ENCODE measurements around the gene CERK. TPM values are rescaled to one million over a fixed set of nuclear protein-coding genes. Genes with fewer than 3 reads are reported as not detected.

Gene CERK
- total and polyA plus RNA-seq, 2 of the 13 experiments (the other 11 are each of a cell fraction or from before 2014, with no cell fraction given): 40.3 to 41.9 TPM

DNA sequence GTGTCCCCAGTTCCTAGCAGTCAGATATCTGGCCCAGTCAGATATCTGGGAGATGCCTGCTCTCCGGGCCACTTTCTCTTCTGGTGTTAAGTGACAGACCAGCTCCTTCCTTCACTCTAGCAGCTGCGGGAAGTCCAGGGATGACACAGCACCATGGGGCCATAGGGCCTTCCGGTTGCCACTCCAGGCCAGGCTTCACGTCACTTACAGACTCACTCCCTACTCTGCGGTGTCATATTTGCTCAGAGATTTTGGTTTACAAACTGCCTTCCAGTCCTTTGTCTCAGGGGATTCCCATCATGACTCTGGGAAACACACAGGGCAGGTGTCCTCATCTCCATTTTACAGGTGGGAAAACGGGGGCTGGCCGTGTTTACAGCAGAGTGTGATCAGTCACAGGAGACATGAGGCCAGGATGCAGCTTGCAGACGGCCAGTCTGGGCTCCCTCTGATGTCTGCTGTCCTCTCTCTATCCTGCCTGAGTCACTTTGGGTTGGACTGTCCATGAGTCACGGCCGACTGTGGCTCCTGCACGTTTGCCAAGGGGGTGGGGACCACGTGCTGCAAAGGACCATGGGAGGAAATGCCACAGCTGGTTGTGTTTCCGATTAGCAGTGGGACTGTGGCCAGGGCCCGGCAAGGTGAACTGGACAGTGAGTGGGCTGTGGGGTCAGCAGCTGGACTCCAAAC lies 16.2 kb upstream of the CERK start (continued):
- TF ChIP-seq, protein P1, sequence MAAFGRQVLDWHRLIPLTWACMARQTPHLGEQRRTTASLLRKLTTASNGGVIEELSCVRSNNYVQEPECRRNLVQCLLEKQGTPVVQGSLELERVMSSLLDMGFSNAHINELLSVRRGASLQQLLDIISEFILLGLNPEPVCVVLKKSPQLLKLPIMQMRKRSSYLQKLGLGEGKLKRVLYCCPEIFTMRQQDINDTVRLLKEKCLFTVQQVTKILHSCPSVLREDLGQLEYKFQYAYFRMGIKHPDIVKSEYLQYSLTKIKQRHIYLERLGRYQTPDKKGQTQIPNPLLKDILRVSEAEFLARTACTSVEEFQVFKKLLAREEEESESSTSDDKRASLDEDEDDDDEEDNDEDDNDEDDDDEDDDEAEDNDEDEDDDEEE (CRISPR knock-in tag; IDR thresholded peaks at IDR 0.05): no peak
- TF ChIP-seq NFE2 (CRISPR knock-in tag; IDR thresholded peaks at IDR 0.05): peak; percentile 62; the same call in 1 of the 2 replicates
- TF ChIP-seq CBX5 (CRISPR knock-in tag; IDR thresholded peaks at IDR 0.05; ENCODE audit: borderline replicate concordance): peak; percentile 77
- TF ChIP-seq, protein P2, sequence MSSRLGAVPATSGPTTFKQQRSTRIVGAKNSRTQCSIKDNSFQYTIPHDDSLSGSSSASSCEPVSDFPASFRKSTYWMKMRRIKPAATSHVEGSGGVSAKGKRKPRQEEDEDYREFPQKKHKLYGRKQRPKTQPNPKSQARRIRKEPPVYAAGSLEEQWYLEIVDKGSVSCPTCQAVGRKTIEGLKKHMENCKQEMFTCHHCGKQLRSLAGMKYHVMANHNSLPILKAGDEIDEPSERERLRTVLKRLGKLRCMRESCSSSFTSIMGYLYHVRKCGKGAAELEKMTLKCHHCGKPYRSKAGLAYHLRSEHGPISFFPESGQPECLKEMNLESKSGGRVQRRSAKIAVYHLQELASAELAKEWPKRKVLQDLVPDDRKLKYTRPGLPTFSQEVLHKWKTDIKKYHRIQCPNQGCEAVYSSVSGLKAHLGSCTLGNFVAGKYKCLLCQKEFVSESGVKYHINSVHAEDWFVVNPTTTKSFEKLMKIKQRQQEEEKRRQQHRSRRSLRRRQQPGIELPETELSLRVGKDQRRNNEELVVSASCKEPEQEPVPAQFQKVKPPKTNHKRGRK (CRISPR knock-in tag; IDR thresholded peaks at IDR 0.05): no peak
- TF ChIP-seq KDM1A (CRISPR knock-in tag; IDR thresholded peaks at IDR 0.05): no peak
- TF ChIP-seq, protein P3, sequence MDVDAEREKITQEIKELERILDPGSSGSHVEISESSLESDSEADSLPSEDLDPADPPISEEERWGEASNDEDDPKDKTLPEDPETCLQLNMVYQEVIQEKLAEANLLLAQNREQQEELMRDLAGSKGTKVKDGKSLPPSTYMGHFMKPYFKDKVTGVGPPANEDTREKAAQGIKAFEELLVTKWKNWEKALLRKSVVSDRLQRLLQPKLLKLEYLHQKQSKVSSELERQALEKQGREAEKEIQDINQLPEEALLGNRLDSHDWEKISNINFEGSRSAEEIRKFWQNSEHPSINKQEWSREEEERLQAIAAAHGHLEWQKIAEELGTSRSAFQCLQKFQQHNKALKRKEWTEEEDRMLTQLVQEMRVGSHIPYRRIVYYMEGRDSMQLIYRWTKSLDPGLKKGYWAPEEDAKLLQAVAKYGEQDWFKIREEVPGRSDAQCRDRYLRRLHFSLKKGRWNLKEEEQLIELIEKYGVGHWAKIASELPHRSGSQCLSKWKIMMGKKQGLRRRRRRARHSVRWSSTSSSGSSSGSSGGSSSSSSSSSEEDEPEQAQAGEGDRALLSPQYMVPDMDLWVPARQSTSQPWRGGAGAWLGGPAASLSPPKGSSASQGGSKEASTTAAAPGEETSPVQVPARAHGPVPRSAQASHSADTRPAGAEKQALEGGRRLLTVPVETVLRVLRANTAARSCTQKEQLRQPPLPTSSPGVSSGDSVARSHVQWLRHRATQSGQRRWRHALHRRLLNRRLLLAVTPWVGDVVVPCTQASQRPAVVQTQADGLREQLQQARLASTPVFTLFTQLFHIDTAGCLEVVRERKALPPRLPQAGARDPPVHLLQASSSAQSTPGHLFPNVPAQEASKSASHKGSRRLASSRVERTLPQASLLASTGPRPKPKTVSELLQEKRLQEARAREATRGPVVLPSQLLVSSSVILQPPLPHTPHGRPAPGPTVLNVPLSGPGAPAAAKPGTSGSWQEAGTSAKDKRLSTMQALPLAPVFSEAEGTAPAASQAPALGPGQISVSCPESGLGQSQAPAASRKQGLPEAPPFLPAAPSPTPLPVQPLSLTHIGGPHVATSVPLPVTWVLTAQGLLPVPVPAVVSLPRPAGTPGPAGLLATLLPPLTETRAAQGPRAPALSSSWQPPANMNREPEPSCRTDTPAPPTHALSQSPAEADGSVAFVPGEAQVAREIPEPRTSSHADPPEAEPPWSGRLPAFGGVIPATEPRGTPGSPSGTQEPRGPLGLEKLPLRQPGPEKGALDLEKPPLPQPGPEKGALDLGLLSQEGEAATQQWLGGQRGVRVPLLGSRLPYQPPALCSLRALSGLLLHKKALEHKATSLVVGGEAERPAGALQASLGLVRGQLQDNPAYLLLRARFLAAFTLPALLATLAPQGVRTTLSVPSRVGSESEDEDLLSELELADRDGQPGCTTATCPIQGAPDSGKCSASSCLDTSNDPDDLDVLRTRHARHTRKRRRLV (CRISPR knock-in tag; IDR thresholded peaks at IDR 0.05): no peak
- TF ChIP-seq, protein P4, sequence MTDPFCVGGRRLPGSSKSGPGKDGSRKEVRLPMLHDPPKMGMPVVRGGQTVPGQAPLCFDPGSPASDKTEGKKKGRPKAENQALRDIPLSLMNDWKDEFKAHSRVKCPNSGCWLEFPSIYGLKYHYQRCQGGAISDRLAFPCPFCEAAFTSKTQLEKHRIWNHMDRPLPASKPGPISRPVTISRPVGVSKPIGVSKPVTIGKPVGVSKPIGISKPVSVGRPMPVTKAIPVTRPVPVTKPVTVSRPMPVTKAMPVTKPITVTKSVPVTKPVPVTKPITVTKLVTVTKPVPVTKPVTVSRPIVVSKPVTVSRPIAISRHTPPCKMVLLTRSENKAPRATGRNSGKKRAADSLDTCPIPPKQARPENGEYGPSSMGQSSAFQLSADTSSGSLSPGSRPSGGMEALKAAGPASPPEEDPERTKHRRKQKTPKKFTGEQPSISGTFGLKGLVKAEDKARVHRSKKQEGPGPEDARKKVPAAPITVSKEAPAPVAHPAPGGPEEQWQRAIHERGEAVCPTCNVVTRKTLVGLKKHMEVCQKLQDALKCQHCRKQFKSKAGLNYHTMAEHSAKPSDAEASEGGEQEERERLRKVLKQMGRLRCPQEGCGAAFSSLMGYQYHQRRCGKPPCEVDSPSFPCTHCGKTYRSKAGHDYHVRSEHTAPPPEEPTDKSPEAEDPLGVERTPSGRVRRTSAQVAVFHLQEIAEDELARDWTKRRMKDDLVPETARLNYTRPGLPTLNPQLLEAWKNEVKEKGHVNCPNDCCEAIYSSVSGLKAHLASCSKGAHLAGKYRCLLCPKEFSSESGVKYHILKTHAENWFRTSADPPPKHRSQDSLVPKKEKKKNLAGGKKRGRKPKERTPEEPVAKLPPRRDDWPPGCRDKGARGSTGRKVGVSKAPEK (CRISPR knock-in tag; IDR thresholded peaks at IDR 0.05; ENCODE audit: borderline replicate concordance): no peak
- TF ChIP-seq, protein P5, sequence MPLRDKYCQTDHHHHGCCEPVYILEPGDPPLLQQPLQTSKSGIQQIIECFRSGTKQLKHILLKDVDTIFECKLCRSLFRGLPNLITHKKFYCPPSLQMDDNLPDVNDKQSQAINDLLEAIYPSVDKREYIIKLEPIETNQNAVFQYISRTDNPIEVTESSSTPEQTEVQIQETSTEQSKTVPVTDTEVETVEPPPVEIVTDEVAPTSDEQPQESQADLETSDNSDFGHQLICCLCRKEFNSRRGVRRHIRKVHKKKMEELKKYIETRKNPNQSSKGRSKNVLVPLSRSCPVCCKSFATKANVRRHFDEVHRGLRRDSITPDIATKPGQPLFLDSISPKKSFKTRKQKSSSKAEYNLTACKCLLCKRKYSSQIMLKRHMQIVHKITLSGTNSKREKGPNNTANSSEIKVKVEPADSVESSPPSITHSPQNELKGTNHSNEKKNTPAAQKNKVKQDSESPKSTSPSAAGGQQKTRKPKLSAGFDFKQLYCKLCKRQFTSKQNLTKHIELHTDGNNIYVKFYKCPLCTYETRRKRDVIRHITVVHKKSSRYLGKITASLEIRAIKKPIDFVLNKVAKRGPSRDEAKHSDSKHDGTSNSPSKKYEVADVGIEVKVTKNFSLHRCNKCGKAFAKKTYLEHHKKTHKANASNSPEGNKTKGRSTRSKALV (CRISPR knock-in tag; IDR thresholded peaks at IDR 0.05): no peak
- no peak for TF ChIP-seq CCDC6 (CRISPR knock-in tag; IDR thresholded peaks at IDR 0.05)
- TF ChIP-seq, protein P6, sequence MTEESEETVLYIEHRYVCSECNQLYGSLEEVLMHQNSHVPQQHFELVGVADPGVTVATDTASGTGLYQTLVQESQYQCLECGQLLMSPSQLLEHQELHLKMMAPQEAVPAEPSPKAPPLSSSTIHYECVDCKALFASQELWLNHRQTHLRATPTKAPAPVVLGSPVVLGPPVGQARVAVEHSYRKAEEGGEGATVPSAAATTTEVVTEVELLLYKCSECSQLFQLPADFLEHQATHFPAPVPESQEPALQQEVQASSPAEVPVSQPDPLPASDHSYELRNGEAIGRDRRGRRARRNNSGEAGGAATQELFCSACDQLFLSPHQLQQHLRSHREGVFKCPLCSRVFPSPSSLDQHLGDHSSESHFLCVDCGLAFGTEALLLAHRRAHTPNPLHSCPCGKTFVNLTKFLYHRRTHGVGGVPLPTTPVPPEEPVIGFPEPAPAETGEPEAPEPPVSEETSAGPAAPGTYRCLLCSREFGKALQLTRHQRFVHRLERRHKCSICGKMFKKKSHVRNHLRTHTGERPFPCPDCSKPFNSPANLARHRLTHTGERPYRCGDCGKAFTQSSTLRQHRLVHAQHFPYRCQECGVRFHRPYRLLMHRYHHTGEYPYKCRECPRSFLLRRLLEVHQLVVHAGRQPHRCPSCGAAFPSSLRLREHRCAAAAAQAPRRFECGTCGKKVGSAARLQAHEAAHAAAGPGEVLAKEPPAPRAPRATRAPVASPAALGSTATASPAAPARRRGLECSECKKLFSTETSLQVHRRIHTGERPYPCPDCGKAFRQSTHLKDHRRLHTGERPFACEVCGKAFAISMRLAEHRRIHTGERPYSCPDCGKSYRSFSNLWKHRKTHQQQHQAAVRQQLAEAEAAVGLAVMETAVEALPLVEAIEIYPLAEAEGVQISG (CRISPR knock-in tag; IDR thresholded peaks at IDR 0.05): 0 out of 2 replicates have a peak, but pooled peaks have one; percentile 47
- TF ChIP-seq ZFP41 (CRISPR knock-in tag; IDR thresholded peaks at IDR 0.05; ENCODE audit: borderline replicate concordance): no peak; the same call in 1 of the 2 replicates
- TF ChIP-seq BHLHE40 (IDR thresholded peaks at IDR 0.05; ENCODE audit: low read length): peak; percentile 95

Data from HepG2 (cell line).